Ishikawa (cell line): ENCODE results near the gene PLCB1.

Experiments
- CEBPB ChIP-seq: IDR thresholded peaks from 2 replicates; pipeline ENCODE4 v1.6.1; 2012
- NFIC ChIP-seq: IDR thresholded peaks from 2 replicates; pipeline ENCODE4 v1.6.1; 2012
- RAD21 ChIP-seq: IDR thresholded peaks from 2 replicates; pipeline ENCODE4 v1.6.1; 2012; ENCODE audit warnings: low read depth
- TAF1 ChIP-seq: IDR thresholded peaks from 2 replicates; pipeline ENCODE4 v1.6.1; 2012; ENCODE audit warnings: low read depth, mild to moderate bottlenecking
- TCF12 ChIP-seq: IDR thresholded peaks from 2 replicates; pipeline ENCODE4 v1.6.1; 2012; ENCODE audit warnings: low read depth
- TEAD4 ChIP-seq: IDR thresholded peaks from 2 replicates; pipeline ENCODE4 v1.6.1; 2012
- TF ChIP-seq, protein P1 (sequence below): IDR thresholded peaks from 2 replicates; pipeline ENCODE4 v1.6.1; 2012; ENCODE audit warnings: low read depth, mild to moderate bottlenecking
- TF ChIP-seq, protein P2 (sequence below): IDR thresholded peaks from 2 replicates; pipeline ENCODE4 v1.6.1; 2012

DNA sequence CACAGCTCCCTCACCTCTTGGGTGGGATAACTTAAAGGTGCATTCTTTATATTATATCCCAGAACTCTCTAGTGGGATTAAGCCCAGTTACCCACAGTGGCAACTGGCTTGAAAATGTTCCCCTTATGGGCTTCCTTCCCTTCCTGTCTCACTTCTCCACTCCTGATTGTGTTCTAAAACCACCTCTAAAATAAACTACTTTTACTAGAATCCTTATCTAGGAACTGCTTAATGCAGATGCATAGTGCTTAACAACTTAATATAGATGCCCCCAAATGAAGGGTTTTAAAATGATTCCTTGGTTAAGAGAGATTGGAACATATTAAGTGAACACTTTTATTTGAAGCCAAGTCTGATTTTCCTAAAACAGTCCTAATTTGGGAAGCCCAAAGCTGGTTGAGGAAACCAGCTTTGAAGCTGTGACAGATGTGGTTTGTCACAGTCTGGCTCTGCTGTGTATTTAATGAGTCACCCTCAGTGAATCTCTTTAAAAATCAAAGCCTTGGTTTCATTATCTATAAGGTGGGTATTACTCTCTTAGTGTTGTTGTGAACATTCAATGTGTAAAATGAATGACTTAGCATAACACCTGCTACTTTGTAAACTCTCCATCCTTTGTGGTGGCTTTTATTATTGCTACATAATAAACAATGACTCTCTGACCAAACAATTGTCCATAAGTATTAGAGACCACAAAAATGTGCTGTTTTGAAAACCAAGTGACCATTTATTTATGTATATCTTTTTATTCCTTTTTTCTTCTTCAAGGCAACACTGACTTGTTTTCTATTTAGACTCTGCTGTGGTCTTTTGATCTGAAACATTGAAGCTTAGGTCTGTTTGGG, 24.4 kb downstream of the PLCB1 start:
- TF ChIP-seq RAD21 (no peak), TCF12 (no peak), TEAD4 (no peak), NFIC (no peak), TAF1 (no peak), CEBPB (no peak)
- TF ChIP-seq, protein P1, sequence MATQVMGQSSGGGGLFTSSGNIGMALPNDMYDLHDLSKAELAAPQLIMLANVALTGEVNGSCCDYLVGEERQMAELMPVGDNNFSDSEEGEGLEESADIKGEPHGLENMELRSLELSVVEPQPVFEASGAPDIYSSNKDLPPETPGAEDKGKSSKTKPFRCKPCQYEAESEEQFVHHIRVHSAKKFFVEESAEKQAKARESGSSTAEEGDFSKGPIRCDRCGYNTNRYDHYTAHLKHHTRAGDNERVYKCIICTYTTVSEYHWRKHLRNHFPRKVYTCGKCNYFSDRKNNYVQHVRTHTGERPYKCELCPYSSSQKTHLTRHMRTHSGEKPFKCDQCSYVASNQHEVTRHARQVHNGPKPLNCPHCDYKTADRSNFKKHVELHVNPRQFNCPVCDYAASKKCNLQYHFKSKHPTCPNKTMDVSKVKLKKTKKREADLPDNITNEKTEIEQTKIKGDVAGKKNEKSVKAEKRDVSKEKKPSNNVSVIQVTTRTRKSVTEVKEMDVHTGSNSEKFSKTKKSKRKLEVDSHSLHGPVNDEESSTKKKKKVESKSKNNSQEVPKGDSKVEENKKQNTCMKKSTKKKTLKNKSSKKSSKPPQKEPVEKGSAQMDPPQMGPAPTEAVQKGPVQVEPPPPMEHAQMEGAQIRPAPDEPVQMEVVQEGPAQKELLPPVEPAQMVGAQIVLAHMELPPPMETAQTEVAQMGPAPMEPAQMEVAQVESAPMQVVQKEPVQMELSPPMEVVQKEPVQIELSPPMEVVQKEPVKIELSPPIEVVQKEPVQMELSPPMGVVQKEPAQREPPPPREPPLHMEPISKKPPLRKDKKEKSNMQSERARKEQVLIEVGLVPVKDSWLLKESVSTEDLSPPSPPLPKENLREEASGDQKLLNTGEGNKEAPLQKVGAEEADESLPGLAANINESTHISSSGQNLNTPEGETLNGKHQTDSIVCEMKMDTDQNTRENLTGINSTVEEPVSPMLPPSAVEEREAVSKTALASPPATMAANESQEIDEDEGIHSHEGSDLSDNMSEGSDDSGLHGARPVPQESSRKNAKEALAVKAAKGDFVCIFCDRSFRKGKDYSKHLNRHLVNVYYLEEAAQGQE, result no peak
- TF ChIP-seq, protein P2, sequence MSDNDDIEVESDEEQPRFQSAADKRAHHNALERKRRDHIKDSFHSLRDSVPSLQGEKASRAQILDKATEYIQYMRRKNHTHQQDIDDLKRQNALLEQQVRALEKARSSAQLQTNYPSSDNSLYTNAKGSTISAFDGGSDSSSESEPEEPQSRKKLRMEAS, result no peak
